ENCODE results near the gene CCDC178. TPM values are rescaled to one million over a fixed set of nuclear protein-coding genes. Genes with fewer than 3 reads are reported as not detected.
"Not testable (repeated sequence)": the region's sequence is repeated elsewhere in the genome, so short reads cannot be mapped to it uniquely, and the experiment has no call there.

Gene CCDC178
- total RNA-seq, 1 donor from 2014 or later: 0.27 TPM

GRCh38 chr18:32966141-32966540, 474.4 kb downstream of the CCDC178 start:
- Histone ChIP-seq H3K27ac (replicated peaks) (no peak overlapping the region), H3K9me3 (replicated peaks) (no peaks in the 10 kb centered on the region), H3K4me3 (no peak overlapping the region), H3K27me3 (ENCODE audit: low read depth) (no peaks in the 10 kb centered on the region), H3K36me3 (no peaks in the 10 kb centered on the region), H3K4me1 (no peaks in the 10 kb centered on the region)
- intact Hi-C loops (cut with micrococcal nuclease): no loop called here
- DNase-seq: no peak
- no peak for TF ChIP-seq CTCF (IDR thresholded peaks at IDR 0.05; ENCODE audit: borderline replicate concordance)

GRCh38 chr18:32961538-32961937, 479.0 kb downstream of the CCDC178 start:
- Histone ChIP-seq H3K9me3 (replicated peaks) (no peaks in the 10 kb centered on the region), H3K4me3 (no peak overlapping the region), H3K36me3 (no peaks in the 10 kb centered on the region), H3K27ac (replicated peaks) (no peak overlapping the region), H3K4me1 (no peaks in the 10 kb centered on the region), H3K27me3 (ENCODE audit: low read depth) (no peaks in the 10 kb centered on the region)
- TF ChIP-seq CTCF (IDR thresholded peaks at IDR 0.05; ENCODE audit: borderline replicate concordance): no peak
- intact Hi-C loops (cut with micrococcal nuclease): no loop called here
- no peak for DNase-seq

- intact Hi-C loops (cut with micrococcal nuclease): no loop called here
- Histone ChIP-seq H3K4me3 (no peak overlapping the region), H3K9me3 (replicated peaks) (no peaks in the 10 kb centered on the region), H3K4me1 (no peaks in the 10 kb centered on the region), H3K36me3 (no peaks in the 10 kb centered on the region), H3K27ac (replicated peaks) (no peak overlapping the region), H3K27me3 (ENCODE audit: low read depth) (no peaks in the 10 kb centered on the region)
- no peak for DNase-seq
- TF ChIP-seq CTCF (IDR thresholded peaks at IDR 0.05; ENCODE audit: borderline replicate concordance): no peak
These were observed 481.8 kb downstream of the CCDC178 start for GRCh38 chr18:32958746-32959145.

- no peak for DNase-seq
- no peak overlapping the region for H3K4me3 ChIP-seq
- intact Hi-C loops (cut with micrococcal nuclease): no loop called here
These were observed 483.8 kb downstream of the CCDC178 start for GRCh38 chr18:32956591-32957315.

GRCh38 chr18:32952318-32952717, 488.2 kb downstream of the CCDC178 start:
- H3K4me3 ChIP-seq; H3K4me1 ChIP-seq; H3K36me3 ChIP-seq; intact Hi-C loops (cut with micrococcal nuclease); H3K27me3 ChIP-seq (ENCODE audit: low read depth); DNase-seq; H3K27ac ChIP-seq (replicated peaks): not testable (repeated sequence)
- H3K9me3 ChIP-seq (replicated peaks): peaks cover 16% of the 10 kb centered on the region

More at GRCh38 chr18:32956591-32957315, 483.8 kb downstream of the CCDC178 start:
- Histone ChIP-seq H3K27ac (replicated peaks) (no peak overlapping the region), H3K36me3 (no peaks in the 10 kb centered on the region), H3K9me3 (replicated peaks) (peaks cover 14% of the 10 kb centered on the region), H3K27me3 (ENCODE audit: low read depth) (no peaks in the 10 kb centered on the region), H3K4me1 (no peaks in the 10 kb centered on the region)
- TF ChIP-seq CTCF (IDR thresholded peaks at IDR 0.05; ENCODE audit: borderline replicate concordance): no peak

GRCh38 chr18:32937597-32937996, 502.9 kb downstream of the CCDC178 start:
- Histone ChIP-seq H3K4me1 (no peaks in the 10 kb centered on the region), H3K4me3 (no peak overlapping the region), H3K27me3 (ENCODE audit: low read depth) (no peaks in the 10 kb centered on the region), H3K27ac (replicated peaks) (no peak overlapping the region), H3K36me3 (no peaks in the 10 kb centered on the region), H3K9me3 (replicated peaks) (no peaks in the 10 kb centered on the region)
- DNase-seq: no peak
- intact Hi-C loops (cut with micrococcal nuclease): no loop called here
- no peak for TF ChIP-seq CTCF (IDR thresholded peaks at IDR 0.05; ENCODE audit: borderline replicate concordance)
